IMR-90 (cell line): ENCODE data around the gene PIP5K1A. TPM values are rescaled to one million over a fixed set of nuclear protein-coding genes. Genes with fewer than 3 reads are reported as not detected.

ENCODE experiments used
- ATAC-seq: fragments of 200-7000 bp; cut with Tn5 transposase; 2 replicates; pipeline ENCODE4 v1.9.1; 2020; ENCODE audit warnings: low read depth, mild to moderate bottlenecking, moderate library complexity
- BruUV-seq: library from RNA; stranded (reverse); fragments of 400-500 nt; replicated peaks from 2 replicates; lab custom pipeline; 2021; lab: Mats Ljungman, UMichigan
- CTCF ChIA-PET: fragments of 300-600 bp; formaldehyde crosslinking; extraction: SDS; loops from one replicate; lab custom pipeline; 2021; ENCODE audit warnings: antibody characterized with exemption; lab: Yijun Ruan, JAX
- POLR2A ChIA-PET: fragments of 300-600 bp; sonication (Branson Sonifier 250); formaldehyde crosslinking; loops from one replicate; lab custom pipeline; 2022; ENCODE audit warnings: antibody characterized with exemption; ENCODE audit not compliant: unreplicated experiment; lab: Charles Lee
- DNase-seq: peaks from one replicate; pipeline ENCODE4 v3.0.0; 2013
- H2AFZ ChIP-seq: replicated peaks from 2 replicates; pipeline ENCODE3; 2013; ENCODE audit warnings: low read length, mild to moderate bottlenecking; ENCODE audit not compliant: poor library complexity
- H2AK5ac ChIP-seq: 2 replicates; pipeline ENCODE4 v1.6.1; 2013; ENCODE audit warnings: low read depth, low read length, inconsistent platforms
- H2AK9ac ChIP-seq: replicated peaks from 2 replicates; pipeline ENCODE3; 2013; ENCODE audit warnings: mild to moderate bottlenecking, low read depth, low read length, moderate library complexity; ENCODE audit not compliant: poor library complexity
- H2BK120ac ChIP-seq: 2 replicates; pipeline ENCODE4 v1.6.1; 2013; ENCODE audit warnings: low read depth, low read length, inconsistent platforms
- H2BK15ac ChIP-seq: 3 replicates; pipeline ENCODE4 v1.6.1; 2013; ENCODE audit warnings: low read depth, low read length, inconsistent platforms
- H2BK20ac ChIP-seq: 2 replicates; pipeline ENCODE4 v1.6.1; 2013; ENCODE audit warnings: low read depth, mild to moderate bottlenecking, inconsistent platforms, low read length, moderate library complexity
- H2BK5ac ChIP-seq: 2 replicates; pipeline ENCODE4 v1.6.1; 2013; ENCODE audit warnings: mild to moderate bottlenecking, low read depth, low read length, inconsistent platforms; ENCODE audit not compliant: poor library complexity, severe bottlenecking
- H3K14ac ChIP-seq: replicated peaks from 2 replicates; pipeline ENCODE4 v1.6.1; 2013; ENCODE audit warnings: low read depth, low read length, inconsistent platforms
- H3K18ac ChIP-seq: 2 replicates; pipeline ENCODE4 v1.6.1; 2013; ENCODE audit warnings: low read depth, low read length, control low read depth
- H3K23ac ChIP-seq: 2 replicates; pipeline ENCODE4 v1.6.1; 2013; ENCODE audit warnings: low read depth, low read length, inconsistent platforms
- H3K27ac ChIP-seq: 2 replicates; pipeline ENCODE4 v1.5.1; 2013; ENCODE audit warnings: mild to moderate bottlenecking, control low read depth, low read length; ENCODE audit not compliant: insufficient read depth
- H3K27me3 ChIP-seq: 2 replicates; pipeline ENCODE4 v1.6.1; 2013; ENCODE audit warnings: low read length; ENCODE audit not compliant: control insufficient read depth, insufficient read depth
- H3K36me3 ChIP-seq: 2 replicates; pipeline ENCODE4 v1.6.1; 2013; ENCODE audit warnings: low read length, mixed read lengths; ENCODE audit not compliant: control insufficient read depth, insufficient read depth
- H3K4ac ChIP-seq: 2 replicates; pipeline ENCODE4 v1.6.1; 2013; ENCODE audit warnings: low read depth, low read length, inconsistent platforms
- H3K4me1 ChIP-seq: 2 replicates; pipeline ENCODE4 v1.6.1; 2013; ENCODE audit warnings: low read length, mixed read lengths; ENCODE audit not compliant: control insufficient read depth, insufficient read depth
- H3K4me2 ChIP-seq: 2 replicates; pipeline ENCODE4 v1.6.1; 2013; ENCODE audit warnings: low read depth, mild to moderate bottlenecking, control low read depth, low read length, moderate library complexity
- H3K4me3 ChIP-seq: 2 replicates; pipeline ENCODE4 v1.5.1; 2013; ENCODE audit warnings: low read depth, mild to moderate bottlenecking, control low read depth, low read length, moderate library complexity; ENCODE audit not compliant: insufficient read depth
- H3K56ac ChIP-seq: 2 replicates; pipeline ENCODE4 v1.6.1; 2013; ENCODE audit warnings: low read length, inconsistent platforms; ENCODE audit not compliant: insufficient read depth; ENCODE audit errors: extremely low read depth
- H3K79me1 ChIP-seq, 2 experiments: 2 replicates each; pipeline ENCODE4 v1.6.1; 2013; ENCODE audit warnings: low read length in 2 of 2, inconsistent platforms in 1 of 2, low read depth in 1 of 2
- H3K9ac ChIP-seq: 2 replicates; pipeline ENCODE4 v1.6.1; 2013; ENCODE audit warnings: low read depth, low read length, control low read depth
- H3K9me1 ChIP-seq: 2 replicates; pipeline ENCODE4 v1.6.1; 2013; ENCODE audit warnings: low read length, inconsistent platforms; ENCODE audit not compliant: insufficient read depth
- H3K9me3 ChIP-seq: 2 replicates; pipeline ENCODE4 v1.6.1; 2013; ENCODE audit warnings: low read length; ENCODE audit not compliant: control insufficient read depth, insufficient read depth
- H4K20me1 ChIP-seq: 2 replicates; pipeline ENCODE4 v1.6.1; 2013; ENCODE audit warnings: low read length, inconsistent platforms; ENCODE audit not compliant: insufficient read depth
- H4K5ac ChIP-seq: 2 replicates; pipeline ENCODE4 v1.6.1; 2013; ENCODE audit warnings: mild to moderate bottlenecking, low read depth, low read length, control low read depth
- H4K8ac ChIP-seq, 2 experiments: 2 replicates each; pipeline ENCODE4 v1.6.1; 2013; ENCODE audit warnings: low read depth in 2 of 2, low read length in 2 of 2, control low read depth in 1 of 2, inconsistent platforms in 1 of 2
- H4K91ac ChIP-seq: 2 replicates; pipeline ENCODE4 v1.6.1; 2013; ENCODE audit warnings: low read depth, low read length, inconsistent platforms; ENCODE audit not compliant: insufficient read depth
- CEBPB ChIP-seq: IDR thresholded peaks from 2 replicates; pipeline ENCODE4 v1.6.1; 2012; ENCODE audit warnings: low read depth, low read length, improper control_type of control experiment
- FOS ChIP-seq: fragments of 150-350 bp; IDR thresholded peaks from 2 replicates; pipeline ENCODE4 v1.6.1; 2016; ENCODE audit warnings: low read depth, low read length
- MAFK ChIP-seq: IDR thresholded peaks from 2 replicates; pipeline ENCODE4 v1.6.1; 2012; ENCODE audit warnings: low read depth, low read length, improper control_type of control experiment
- MAZ ChIP-seq: IDR thresholded peaks from 2 replicates; pipeline ENCODE4 v1.6.1; 2012; ENCODE audit warnings: low read depth, mild to moderate bottlenecking, low read length, improper control_type of control experiment, moderate library complexity, borderline replicate concordance
- MXI1 ChIP-seq: IDR thresholded peaks from 2 replicates; pipeline ENCODE4 v1.6.1; 2012; ENCODE audit warnings: low read depth, mild to moderate bottlenecking, low read length, moderate library complexity, borderline replicate concordance
- NFE2L2 ChIP-seq: fragments of 150-350 bp; IDR thresholded peaks from 2 replicates; pipeline ENCODE4 v1.6.1; 2016; ENCODE audit warnings: low read depth, mild to moderate bottlenecking, low read length
- POLR2A ChIP-seq: IDR thresholded peaks from 2 replicates; pipeline ENCODE4 v1.6.1; 2012; ENCODE audit warnings: mild to moderate bottlenecking, low read depth, low read length
- RAD21 ChIP-seq: IDR thresholded peaks from 2 replicates; pipeline ENCODE4 v1.6.1; 2012; ENCODE audit warnings: low read length, improper control_type of control experiment
- RFX5 ChIP-seq: IDR thresholded peaks from 2 replicates; pipeline ENCODE4 v1.8.0; 2012; ENCODE audit warnings: low read depth, mild to moderate bottlenecking, low read length, moderate library complexity
- SMC3 ChIP-seq: fragments of 150-350 bp; IDR thresholded peaks from 2 replicates; pipeline ENCODE4 v1.6.1; 2016; ENCODE audit warnings: low read depth, mild to moderate bottlenecking, antibody characterized with exemption, low read length, moderate library complexity
- WGBS, 2 experiments: methylation state at CpG; one replicate each; pipeline versions ENCODE4 v1.1.5 to v1.1.7; 2013; ENCODE audit warnings: missing lambda C conversion rate in 2 of 2; ENCODE audit not compliant: insufficient read length in 1 of 2; ENCODE audit errors: extremely low coverage in 2 of 2; 5-methylcytosine and 5-hydroxymethylcytosine counted together
- dilution Hi-C: fragments of 300-500 bp; cut with HindIII; formaldehyde crosslinking; loops from one replicate; pipeline ENCODE4 v1.14.3; 2018; ENCODE audit warnings: low sequenced_read_pairs; ENCODE audit not compliant: unreplicated experiment
- in situ Hi-C: fragments of 300-500 bp; cut with MboI; formaldehyde crosslinking; loops from 3 replicates; pipeline ENCODE4 v1.14.3; 2019; ENCODE audit warnings: low sequenced_read_pairs, inconsistent platforms, mixed read lengths
- intact Hi-C: fragments of 100-400 bp; cut with micrococcal nuclease; formaldehyde crosslinking; loops from 2 replicates; pipeline ENCODE4 v1.10.0; 2022
- polyA plus RNA-seq, 3 experiments: library from polyadenylated mRNA; depleted of rRNA; stranded (reverse); fragments of >200 nt; gene quantifications; 2 replicates each; pipeline ENCODE4 v1.2.3, GENCODE V29; 2012; ENCODE audit warnings: low replicate concordance in 1 of 3
- total RNA-seq: library from RNA; depleted of rRNA; stranded (reverse); fragments of >200 nt; gene quantifications from 2 replicates; pipeline ENCODE4 v1.2.3, GENCODE V29; 2012

The PIP5K1A gene
- total and polyA plus RNA-seq, 2 of the 4 experiments (the other 2 are of a cell fraction), result 59.1 to 105 TPM

GRCh38 chr1:151213560-151213959 lies 15.2 kb downstream of the PIP5K1A start:
- BruUV-seq, result no TSS peak
- Histone ChIP-seq H3K9ac (no peak overlapping the region), H2BK5ac (no peak overlapping the region), H2AFZ (no peak overlapping the region), H3K27ac (no peak overlapping the region), H3K4me2 (no peak overlapping the region), H4K91ac (no peak overlapping the region), H2BK15ac (no peak overlapping the region), H3K9me3 (no peaks in the 10 kb centered on the region), H3K14ac (no peak overlapping the region), H3K79me1 (peaks cover 5 to 71% of the 10 kb centered on the region in 2 experiments; a peak in 3 of 4 replicates), H4K5ac (no peak overlapping the region), H3K23ac (no peak overlapping the region), H2AK9ac (no peak overlapping the region), H2BK20ac (no peak overlapping the region), H3K56ac (no peak overlapping the region), H3K4me3 (no peak overlapping the region), H4K20me1 (peaks cover 85% of the 10 kb centered on the region), H3K18ac (no peak overlapping the region), H2BK120ac (no peak overlapping the region), H4K8ac (no peak overlapping the region), H3K27me3 (no peaks in the 10 kb centered on the region), H3K4ac (no peak overlapping the region), H3K9me1 (peaks cover 8% of the 10 kb centered on the region; the same call in 1 of the 2 replicates), H2AK5ac (no peak overlapping the region), H3K4me1 (peaks cover 1% of the 10 kb centered on the region; the same call in 1 of the 2 replicates), H3K36me3 (peaks cover 21% of the 10 kb centered on the region)
- in situ Hi-C loops (no loop called here), intact Hi-C loops (no loop called here), dilution Hi-C loops (no loop called here)
- DNase-seq (no peak), ATAC-seq (no peak)
- CTCF ChIA-PET, result no interaction called here
- no peak for TF ChIP-seq RFX5
- TF ChIP-seq SMC3, result no peak
- TF ChIP-seq MAZ, result no peak
- no peak for TF ChIP-seq FOS
- TF ChIP-seq RAD21, result no peak
- no peak for TF ChIP-seq POLR2A
- TF ChIP-seq MXI1, result no peak
- no peak for TF ChIP-seq NFE2L2
- TF ChIP-seq CEBPB, result no peak
- TF ChIP-seq MAFK, result no peak
- no CpG with 5 or more reads among the region's 2 CpGs for whole genome bisulfite sequencing, 2 experiments
- POLR2A ChIA-PET, result no interaction called here
